Glomerular visceral epithelial cell (primary cell): Measurements from ENCODE around the gene CNTNAP5.
A peak's percentile ranks its signal among the peaks of the same experiment; 100 is the strongest.

ENCODE experiments used
- DNase-seq: peaks from one replicate; pipeline ENCODE4 v3.0.0-alpha.2; 2016; ENCODE audit errors: extremely low spot score

CNTNAP5 gene

GRCh38 chr2:124437811-124438210 is 412.7 kb downstream of the CNTNAP5 start:
- DNase-seq: no peak

GRCh38 chr2:124450481-124450880 is 425.4 kb downstream of the CNTNAP5 start:
- DNase-seq: no peak

- peak; percentile 74 for DNase-seq
These were observed 451.2 kb downstream of the CNTNAP5 start for GRCh38 chr2:124476291-124476690.

- no peak for DNase-seq
These were observed 453.7 kb downstream of the CNTNAP5 start for GRCh38 chr2:124478761-124479160.

GRCh38 chr2:124480958-124481357 is 455.9 kb downstream of the CNTNAP5 start:
- DNase-seq: no peak

GRCh38 chr2:124482044-124482443 is 457.0 kb downstream of the CNTNAP5 start:
- no peak for DNase-seq

GRCh38 chr2:124482551-124482950 is 457.5 kb downstream of the CNTNAP5 start:
- DNase-seq: no peak

- DNase-seq: no peak
These were observed 460.6 kb downstream of the CNTNAP5 start for GRCh38 chr2:124485659-124486058.

GRCh38 chr2:124489686-124490085 is 464.6 kb downstream of the CNTNAP5 start:
- DNase-seq: no peak

- DNase-seq: no peak
These were observed 476.6 kb downstream of the CNTNAP5 start for GRCh38 chr2:124501575-124502152.

- no peak for DNase-seq
These were observed 489.1 kb downstream of the CNTNAP5 start for GRCh38 chr2:124514236-124514635.

- no peak for DNase-seq
These were observed 495.9 kb downstream of the CNTNAP5 start for GRCh38 chr2:124520953-124521352.

- no peak for DNase-seq
These were observed 498.0 kb downstream of the CNTNAP5 start for GRCh38 chr2:124523096-124523495.

GRCh38 chr2:124524155-124524915 is 499.2 kb downstream of the CNTNAP5 start:
- DNase-seq: no peak

GRCh38 chr2:124526221-124526620 is 501.1 kb downstream of the CNTNAP5 start:
- no peak for DNase-seq

- DNase-seq: no peak
These were observed 505.1 kb downstream of the CNTNAP5 start for GRCh38 chr2:124530203-124530602.

GRCh38 chr2:124533226-124533954 is 508.3 kb downstream of the CNTNAP5 start:
- no peak for DNase-seq

GRCh38 chr2:124534028-124534427 is 508.9 kb downstream of the CNTNAP5 start:
- DNase-seq: no peak

- DNase-seq: no peak
These were observed 510.7 kb downstream of the CNTNAP5 start for GRCh38 chr2:124535816-124536215.

- DNase-seq: no peak
These were observed 511.5 kb downstream of the CNTNAP5 start for GRCh38 chr2:124536591-124536990.

GRCh38 chr2:124538549-124538948 is 513.5 kb downstream of the CNTNAP5 start:
- DNase-seq: no peak

- DNase-seq: no peak
These were observed 515.7 kb downstream of the CNTNAP5 start for GRCh38 chr2:124540805-124541204.
